ENCODE results near the gene SMPD3.

SMPD3 gene

DNA sequence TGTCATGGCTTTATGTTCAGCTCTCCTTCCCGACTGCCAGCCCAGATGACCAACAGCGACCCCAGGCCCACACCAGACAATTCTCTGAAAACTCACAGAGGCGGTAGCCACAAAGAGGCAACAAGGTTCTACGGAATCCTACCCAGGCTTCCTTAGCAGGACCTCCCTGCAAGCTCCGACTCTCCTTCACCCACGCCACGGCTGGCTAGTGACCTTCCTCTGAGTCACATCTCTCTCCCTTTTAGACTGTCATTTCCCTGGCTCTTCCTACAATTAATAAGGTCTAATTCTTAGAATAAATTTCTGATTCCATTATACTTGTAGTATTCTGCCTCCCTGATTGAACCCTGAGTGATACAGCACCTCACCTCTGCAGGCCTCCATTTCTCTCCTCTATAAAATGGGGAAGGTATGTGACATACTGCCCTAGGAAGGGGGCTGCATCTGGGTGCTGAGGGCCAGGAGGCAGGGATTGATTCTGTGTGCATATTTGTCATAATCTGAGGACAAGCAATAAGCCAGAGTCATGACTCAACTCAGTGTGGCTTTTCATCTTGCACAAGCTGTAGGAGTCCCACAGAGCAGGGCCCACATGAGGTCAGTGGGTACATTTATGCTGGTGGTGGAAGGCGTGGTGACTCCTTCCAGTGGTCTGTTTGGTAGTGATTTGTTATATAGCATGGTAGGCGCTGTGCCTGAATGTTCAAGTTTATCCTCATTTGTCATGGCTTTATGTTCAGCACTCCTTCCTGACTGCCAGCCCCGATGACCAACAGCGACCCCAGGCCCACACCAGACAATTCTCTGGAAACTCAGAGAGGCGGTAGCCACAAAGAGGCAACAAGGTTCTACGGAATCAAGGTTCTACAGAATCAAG, 46.2 kb downstream of the SMPD3 start:
- no peak for DNase-seq

DNA sequence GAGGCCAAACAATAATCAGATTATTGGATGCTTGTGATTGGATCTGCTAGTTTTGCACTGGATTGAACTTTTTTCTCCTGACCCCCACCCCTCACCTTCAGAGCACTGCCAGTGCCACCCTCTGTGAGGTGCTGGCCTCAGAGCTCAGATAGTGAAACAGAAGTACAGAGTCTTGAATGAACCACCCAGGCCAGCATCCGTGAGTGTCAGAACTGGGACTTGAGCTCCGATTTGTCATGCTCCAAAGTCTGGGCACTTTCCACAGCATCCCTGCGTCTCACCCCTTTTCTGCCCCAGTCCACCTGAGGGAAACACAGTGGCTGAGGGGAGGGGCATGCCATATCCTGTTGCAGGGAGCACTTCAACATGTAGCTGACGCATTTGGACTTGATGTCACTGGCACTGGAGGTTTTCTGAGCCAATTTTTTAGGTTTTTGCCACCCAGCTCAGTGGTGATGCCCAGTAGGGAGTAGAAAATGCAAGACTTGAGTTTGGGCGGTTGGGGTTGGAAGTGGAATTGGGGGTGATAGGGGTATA, 47.3 kb downstream of the SMPD3 start:
- no peak for DNase-seq

DNA sequence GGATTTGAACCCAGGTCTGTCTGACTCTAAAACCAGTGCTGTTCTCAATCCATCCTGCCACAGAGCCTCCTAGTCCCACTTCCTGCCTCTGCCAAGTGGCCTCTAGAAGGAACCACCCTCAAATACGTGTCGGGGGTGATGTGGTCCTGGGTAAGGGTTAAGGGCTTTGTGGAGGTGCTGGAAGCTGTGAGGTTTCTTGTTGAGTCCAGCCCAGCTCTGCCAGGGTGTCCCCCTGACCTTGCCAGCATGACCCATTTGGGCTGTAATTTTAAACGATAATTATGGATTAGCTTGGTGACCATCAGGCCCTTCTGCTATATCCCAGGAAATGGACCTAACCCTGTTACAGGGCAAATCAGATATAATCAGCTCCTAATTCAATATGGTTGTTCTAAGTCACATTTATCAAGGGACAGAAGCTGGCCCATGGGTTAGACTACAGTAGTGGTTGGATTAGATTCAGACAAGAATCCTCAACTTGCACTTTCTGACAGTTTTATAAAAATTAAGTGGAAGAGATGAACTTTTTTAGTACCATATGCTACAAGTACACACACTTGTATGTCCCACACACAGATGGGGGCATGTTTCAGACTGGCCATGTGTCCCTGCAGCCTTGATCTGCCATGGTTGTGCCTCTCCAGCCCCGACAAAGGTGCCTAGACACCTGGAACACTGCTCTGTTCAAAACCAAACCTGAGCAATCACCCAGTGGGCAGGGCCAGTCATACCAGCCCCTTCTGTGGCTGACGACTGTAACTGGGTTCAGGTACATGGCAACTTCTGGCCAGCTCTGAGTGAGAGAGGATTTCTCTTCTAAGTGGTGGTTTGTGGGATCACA, 48.0 kb downstream of the SMPD3 start:
- DNase-seq: no peak

DNA sequence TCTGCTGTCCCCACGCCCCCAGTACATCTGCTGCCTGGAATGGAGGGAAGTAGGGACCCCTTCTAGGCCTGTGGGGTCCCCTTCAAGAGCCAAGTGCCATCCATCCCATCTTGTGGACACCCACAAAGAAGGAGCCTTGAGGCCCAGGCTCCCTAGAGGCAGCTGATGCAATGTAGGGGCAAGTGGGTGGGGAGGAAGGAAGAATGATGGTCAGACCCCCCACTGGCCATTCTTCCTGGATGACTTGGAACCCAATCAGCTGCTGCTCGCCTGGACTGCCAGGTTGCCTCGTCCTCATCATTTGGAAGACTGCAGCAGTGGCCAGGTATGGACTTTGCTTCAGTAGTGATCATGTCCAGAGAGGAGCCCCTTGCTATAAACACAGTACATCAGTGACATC, 48.9 kb downstream of the SMPD3 start:
- no peak for DNase-seq

DNA sequence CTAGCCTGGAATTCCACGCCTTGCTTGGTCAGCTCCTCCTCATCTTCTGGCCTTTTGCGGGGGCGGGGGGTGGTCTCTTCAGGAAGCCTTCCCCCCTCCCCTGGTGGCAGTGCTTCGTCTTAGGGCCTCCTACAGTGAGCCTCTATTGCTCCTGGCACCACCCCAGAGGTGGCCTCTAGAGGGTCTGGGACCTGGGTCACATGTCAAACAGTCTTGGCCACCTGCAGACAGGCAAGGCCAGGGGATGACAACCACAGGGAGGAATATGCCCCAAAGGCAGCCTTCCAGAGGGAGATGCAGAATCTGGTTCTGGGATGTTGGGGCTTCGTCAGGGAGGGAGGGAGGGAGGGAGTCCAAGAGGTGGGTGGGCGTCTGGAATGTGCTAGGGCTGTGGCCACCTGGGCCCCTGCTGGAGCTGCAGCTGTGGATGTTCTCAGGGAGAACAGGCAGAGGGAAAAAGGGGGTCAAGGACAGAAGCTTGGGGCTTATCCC, 50.6 kb downstream of the SMPD3 start:
- no peak for DNase-seq

DNA sequence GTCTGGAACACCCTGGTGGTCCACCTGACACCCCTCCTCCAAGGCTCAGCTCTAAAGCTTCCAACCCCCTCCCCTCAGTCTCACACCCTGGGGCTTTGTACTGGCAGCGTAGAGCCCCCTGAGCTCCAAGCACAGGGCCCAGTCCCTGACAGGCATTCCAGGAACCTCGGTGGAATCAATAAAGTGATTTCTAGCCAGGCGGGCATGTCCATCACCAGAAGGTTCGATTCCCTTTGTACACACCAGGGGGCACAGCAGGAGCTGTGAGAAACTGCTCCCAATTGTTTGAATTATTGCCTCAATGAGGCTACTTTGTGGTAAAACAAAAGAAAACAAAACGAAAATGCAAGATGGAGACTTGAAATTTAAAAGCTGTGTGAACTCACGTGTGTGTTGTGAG, 51.8 kb downstream of the SMPD3 start:
- peak in 1 of 2 experiments; percentile 15 for DNase-seq

DNA sequence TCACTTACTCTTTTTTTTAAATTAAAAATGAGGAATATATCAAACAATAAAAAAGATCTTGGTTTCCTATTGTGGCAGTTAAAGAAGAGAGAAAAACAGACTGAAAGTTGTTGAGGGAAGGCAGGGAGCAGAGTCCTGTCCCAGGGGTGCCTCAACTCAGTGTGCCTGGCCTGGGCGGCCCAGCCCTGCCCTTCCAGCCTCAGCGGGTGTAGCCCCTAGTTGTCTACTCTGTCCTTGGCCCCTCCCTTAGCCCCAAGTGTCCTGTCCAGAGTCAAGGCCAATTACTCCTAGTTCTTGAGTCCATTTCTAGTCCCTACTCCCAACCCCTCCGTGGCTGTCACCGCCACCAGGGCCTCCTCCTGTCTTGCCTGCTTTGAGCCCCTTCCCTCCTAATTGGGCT, 52.5 kb downstream of the SMPD3 start:
- DNase-seq: no peak

DNA sequence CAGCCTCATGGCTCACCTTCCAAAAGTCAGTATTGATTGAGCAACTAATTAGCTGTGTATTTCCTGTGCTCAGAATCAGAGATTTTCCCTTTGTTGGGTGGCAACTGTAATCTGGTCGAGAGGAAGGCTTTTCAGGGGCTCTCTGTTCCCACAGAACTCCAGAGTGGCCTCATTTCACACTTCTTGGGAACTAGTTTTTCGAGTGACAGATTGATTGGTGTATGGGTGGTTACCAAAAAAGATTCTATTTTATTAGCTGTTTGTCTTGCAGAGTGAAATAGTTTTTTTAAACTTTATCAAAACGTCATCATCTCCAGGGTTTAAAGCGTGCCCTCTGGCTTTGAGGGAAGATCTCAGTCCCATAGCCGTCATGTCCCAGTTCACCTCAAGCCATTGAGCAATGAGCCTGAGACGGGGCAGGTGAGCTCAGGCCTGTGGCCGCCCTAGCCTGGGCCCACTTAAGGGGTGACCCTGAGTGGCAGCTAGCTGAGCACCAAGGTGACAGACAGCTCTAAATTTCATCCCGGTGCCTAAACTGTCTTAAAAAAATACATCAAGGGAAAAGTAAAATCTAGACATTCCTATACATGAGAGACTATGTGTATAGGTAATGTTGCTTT, 53.0 kb downstream of the SMPD3 start:
- no peak for DNase-seq

DNA sequence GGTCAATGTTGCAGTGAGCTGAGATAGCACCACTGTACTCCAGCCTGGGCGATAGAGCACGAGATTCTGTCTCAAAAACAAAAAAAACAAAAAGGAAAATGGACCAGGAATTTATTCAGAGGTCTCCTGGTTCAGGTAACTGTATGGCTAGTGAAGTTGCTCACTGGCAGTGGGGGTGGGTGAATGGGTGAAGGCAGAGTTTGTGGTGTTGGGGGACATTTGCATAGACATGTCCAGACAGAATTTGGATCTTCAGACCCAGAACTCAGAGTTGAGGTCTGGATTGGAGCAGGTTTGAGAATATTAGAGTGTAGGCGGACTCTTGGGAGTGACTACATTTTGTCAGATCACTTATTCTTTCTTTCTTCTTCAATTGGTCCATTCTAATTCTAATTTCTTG, 55.0 kb downstream of the SMPD3 start:
- DNase-seq: no peak

DNA sequence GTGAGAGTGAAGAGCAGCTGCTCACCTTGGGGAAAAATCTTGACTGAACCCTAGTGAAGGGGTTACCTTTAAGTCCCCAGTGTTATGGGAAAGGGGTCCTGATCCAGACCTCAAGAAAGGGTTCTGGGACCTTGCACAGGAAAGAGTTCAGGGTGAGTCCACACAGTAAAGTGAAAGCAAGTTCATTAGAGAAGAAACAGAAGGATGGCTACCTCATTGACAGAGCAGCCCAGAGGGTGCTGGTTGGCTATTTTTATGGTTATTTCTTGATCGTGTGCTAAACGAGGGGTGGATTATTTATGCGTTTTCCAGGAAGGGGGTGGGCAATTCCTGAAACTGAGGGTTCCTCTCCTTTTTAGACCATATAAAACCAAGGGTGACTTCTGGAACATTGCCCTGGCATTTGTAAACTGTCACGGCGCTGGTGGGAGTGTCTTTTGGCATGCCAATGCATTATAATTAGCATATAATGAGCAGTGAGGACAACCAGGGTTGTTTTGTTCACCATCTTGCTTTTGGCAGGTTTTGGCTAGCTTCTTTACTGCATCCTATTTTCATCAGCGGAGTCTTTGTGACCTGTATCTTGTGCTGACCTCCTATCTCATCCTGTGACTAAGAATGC, 58.4 kb downstream of the SMPD3 start:
- DNase-seq: no peak

DNA sequence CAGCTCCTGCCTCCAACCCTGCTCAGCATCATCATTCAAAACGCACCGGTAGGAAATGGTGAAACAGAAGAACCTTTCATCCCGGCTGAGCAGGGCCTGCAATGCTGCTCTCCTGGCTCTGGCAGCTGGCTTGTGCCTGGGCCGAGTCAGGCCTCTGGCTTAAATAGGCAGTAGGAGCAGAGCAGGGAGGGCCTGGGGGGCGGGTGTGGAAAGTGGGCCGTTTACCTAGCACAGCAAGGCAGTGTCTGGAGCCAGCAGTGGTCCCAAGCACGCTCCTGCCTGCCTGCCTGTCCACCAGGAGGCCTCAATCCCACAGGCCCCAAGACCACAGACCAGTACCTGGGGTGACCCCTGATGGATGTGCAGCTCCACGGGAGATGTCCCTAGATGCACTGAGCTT, 59.3 kb downstream of the SMPD3 start:
- no peak for DNase-seq

DNA sequence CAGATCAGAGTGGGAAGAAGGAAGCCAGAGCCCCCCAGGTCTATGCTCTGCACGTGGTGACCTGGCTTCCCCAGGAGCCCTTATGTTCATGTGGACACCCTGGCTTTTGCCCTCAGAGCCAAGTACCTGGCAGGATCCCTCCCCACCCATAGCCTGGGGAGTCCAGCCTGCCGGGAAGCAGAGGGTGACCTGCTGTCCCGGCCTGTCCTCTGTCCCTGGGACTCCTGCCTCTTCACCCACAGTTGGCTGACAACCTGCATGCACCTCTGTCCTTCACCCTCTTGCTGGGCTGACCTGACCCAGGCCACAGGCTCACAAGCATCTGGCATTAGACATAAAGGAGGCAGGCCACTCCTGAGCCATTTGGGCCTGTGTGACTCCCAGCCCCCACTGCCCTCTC, 60.2 kb downstream of the SMPD3 start:
- no peak for DNase-seq

DNA sequence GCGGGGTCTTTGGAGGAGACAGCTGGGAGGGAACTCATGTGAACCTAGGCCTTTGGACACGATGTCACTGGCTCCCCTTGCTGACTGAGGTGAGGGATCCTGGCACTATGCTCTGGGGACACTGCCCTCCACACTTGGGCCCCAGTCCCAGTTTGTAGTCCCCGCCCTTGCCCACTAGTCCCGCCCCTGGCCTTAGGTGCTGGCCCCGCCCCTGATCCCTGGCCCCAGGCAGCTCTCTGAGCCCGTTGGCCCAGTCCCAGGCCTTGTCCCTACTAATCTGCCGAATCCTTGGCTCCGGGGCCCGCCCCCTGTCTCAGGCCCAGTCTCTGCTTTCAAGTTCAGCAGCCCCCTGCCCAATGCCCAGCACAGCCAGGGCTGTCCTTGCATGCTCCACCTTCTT, 61.0 kb downstream of the SMPD3 start:
- DNase-seq: no peak

DNA sequence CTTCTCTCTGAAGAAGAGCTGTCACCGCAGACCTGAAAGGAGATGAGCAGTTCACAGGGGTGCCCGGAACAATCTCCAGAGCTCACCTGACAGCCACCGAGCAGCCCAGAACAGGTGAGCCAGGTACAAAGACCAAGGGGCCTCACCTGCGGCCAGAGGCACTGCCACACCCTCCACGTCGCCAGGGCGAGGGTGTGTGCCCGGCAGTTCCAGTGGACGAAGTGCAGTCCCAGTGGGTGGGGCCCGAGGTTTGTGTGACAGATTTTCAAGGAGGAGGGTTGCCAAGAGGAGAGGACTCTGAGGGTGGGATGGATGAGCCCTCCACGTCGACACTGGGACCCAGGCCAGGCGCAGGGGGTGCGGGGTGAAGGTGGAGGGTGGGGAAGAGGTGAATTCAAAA, 61.7 kb downstream of the SMPD3 start:
- DNase-seq: no peak

DNA sequence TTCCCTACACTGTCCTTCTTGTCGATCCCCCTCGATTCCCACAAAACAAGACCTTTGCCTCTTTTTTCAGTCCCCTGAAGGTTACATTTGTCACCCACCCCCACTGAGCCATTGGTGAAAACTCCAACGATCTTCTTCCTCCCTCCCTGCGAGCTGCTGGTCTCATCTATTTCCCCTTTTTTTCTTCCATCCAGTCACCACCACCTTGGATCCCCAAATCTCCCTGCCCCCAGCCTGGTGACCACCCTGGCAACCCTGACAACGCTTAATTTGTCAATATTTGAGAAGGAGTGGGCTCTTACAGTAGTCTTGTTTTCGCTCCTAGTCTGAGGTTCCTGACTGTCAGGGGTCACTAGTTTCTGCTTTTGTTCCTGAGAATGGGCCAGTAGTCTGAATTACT, 62.9 kb downstream of the SMPD3 start:
- no peak for DNase-seq

DNA sequence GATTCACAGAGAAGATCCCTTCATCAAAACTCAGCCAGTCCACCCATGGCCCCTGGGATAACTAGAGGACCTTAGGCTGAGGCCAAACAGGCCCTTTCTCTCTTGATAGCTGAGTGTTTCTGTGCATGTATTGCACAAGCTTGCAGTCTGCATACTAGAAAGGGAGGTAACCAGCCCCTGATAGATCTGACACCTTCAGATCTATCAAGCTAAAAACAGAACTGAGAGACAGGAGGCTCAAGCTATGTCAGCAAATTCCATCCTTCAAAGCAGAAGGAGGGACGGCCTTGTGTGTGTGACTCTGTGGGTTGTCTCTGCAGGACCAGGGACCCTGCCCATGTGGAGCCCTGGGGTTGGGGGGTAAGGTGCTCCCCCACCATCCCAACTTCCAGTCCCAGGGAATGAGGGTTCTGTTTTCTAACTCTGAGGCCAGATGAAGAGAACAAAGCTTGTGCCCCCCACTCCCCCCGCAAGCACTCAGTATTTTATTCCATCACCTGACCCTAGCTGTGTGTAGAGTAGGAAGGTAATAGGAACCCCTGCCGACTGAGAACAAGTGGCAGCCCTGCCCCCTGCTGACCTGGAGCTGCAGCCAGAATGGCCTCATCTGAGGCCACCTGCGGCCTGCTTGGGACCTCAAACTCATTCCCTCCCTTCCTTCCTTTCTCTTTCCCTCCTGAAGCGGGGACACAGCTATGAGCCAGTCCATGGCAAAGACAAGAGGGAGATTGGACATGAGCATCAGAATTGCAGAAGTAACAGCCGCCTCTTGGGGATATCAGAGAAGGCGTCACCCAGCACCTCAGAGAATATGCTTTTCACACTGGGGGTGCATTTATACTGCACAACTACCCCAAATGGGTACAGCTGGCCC, 63.8 kb downstream of the SMPD3 start:
- no peak for DNase-seq

DNA sequence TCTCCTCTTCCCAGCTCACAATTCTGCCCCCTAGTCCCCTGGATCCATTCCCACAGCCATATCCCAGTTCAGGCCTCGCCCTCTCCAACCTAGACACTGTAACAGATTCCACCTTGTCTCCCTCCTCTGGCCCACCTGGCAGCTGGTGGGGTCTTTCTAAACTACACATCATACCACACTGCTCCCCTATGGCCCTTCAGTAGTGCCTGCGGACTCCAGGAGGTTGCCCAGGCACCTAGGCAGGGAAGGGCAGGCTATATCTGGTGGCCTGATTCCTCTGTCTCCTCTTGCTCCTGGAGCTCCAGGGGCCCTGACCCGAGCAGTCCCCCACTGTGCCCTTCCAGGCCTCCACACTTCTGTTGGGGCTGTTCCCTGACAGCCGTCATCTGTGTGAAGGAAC, 64.5 kb downstream of the SMPD3 start:
- DNase-seq: no peak

DNA sequence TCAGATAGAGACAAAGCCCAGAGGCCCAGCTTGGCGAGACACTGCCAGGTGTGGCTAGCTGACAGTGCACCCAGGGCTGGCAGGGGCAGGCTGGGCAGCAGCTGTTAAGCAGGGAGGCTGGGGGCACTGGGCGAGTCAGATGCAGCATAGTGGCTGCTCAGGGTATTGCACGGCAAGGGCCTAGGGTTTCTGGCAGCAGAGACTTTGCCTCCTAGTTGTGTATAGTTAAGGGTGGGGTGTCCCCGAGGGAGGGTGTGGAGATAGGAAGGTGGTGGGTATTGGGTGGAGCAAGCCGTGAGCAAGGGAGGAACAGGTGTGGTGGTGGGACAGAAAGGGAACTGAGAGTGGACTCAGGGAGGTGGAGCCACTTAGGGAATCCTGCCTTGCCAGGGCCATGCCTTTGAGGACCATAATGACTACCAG, 66.0 kb downstream of the SMPD3 start:
- DNase-seq: no peak

DNA sequence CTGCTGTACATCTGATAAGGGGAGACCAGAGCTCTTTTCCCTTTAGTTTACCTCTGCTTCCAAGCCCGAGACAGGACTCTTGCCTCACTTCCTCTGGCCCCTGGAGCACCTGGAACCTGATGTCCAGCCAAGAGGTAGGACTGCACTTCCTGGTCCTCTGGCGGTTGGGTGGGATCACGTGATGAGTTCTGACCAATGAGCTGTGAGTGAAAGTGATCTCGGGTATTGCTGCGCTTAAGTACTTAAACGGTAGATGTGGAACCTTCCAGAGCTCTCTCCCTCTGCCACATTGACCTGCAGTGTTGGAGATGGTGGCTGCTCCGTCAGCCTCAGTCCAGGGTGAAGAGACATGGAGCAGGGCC, 67.0 kb downstream of the SMPD3 start:
- no peak for DNase-seq

DNA sequence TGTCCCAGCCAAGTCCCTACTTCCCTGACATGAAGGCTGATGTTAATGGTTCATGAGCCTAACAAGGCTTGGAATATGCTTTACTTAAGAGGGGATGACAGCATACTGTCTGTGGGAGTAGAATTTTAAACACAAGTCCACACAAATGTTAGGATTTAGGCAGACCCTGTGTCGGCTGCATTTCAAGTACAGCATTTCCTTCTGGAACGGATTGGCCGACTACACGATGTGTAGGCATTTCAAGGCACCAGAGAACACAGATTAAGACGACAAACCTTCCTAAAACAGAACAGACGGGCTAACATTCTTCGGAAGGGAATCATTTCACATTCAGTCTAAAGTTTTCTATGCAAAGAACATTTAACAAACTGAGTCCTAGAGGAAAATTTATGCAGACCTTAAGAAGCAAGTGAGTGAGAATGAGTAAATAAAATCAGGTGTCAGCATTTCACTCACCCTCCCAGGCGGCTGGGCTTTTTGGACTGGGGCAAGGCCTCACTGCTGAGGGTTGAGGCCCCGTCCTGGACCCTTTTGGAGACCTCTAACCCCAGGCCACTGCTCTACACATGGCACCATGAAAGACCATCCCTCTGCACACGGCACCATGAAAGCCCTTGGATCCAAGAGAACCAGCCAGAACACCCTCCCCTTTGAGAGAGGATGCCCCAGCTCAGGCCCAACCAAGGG, 67.5 kb downstream of the SMPD3 start:
- DNase-seq: no peak

DNA sequence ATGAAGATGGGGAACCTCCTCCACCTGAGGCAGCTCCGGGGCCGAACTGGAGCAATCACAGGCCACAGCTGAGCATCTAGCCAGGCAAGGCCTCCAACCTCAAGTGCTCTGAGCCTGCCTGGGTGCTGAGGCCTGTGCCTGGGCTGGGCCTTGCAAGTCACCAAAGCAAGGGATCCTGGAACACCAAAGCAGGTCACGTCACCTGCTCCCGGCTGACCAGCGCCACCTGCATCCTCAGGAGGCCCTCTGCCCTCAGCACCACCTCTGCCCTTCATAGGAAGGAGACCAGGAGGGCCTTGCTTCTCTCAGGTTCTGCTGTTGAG, 68.0 kb downstream of the SMPD3 start:
- DNase-seq: no peak

Measured in SW 1271 (cell line).